NCI-H748 treated with DMSO at 0.1 percent for 48 hours (cell line): Measurements from ENCODE around the gene AXIN2.

Source experiments
- DNase-seq: peaks from one replicate; lab custom pipeline; 2025; lab: John Stamatoyannopoulos, UW

AXIN2 gene

DNA sequence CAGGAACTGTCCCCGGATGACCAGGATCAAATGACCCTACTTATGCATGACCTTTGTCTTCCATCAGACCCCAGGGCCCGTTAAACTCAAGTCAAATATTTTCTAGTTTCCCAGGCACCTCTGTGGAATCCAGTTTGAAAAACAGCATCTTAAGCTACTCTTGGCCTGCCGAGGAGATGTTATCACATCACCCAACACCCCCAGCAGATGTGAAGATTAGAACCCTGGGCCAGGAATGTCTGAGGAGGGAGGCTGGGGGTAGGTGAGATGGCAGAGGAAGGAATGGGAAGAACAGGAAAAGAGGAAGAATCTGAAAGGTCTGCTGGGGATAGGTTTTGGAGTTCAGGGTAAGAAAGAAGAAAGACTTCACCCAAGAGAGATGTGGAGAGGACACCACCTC, 79.2 kb downstream of the AXIN2 start:
- DNase-seq = no peak

DNA sequence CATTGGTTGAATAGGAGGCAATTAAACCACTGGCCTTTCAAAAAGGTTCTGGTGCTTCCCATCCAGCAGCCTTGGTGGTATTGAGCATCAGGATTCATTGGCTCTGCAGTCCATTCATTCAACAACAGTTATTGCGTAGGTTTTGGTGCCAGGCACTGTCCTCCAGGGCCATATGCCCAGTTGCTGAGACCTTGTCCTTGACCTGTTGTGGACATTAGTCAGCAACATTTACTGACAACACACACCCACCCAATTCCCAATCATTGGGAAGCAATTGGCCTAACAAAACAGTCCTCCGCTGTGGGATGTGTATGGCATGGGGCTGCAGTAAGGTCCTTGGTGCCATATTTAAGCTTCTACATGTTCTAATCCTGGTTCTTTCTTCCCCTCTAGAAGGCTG, 82.2 kb downstream of the AXIN2 start:
- no peak for DNase-seq
